SKM-1 treated with dmso at 0.1 percent for 144 hours (cell line): ENCODE results near the gene ZC3H12D.

Source experiments
- DNase-seq: peaks from one replicate; lab custom pipeline; 2025; ENCODE audit not compliant: unreplicated experiment; lab: John Stamatoyannopoulos, UW

Gene ZC3H12D

DNA sequence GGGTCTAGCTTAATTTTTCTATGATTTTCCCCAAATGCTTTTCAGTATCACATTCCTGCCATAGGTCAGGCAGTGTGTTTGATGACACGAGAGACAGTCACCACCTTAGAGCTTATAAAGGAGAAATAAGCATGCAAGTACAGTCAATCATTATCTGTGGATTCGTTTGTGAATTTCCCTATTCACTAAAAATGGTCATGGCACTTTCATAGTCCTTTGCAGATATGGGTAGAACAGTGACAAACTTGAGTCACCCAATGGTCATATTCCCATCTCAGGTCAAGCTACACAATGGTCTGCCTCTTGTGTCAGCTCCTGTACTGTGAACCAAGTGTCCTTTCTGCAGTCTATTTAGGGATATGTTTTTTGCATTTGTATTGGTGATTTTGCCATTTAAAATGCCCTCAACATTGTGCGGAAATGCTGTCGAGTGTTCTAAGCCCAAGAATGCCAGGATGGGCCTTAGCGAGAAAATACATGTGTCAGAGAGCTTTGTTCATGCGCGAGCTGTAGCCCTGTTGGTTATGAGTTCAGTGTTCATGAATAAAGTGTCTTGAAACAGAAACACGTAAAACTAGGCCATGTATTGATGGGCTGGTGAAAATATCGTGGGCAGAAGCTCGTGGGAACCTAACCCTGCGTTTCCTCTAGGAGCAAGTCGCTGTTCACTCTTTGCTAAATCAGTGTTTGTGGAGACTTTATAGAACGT lies 65.0 kb downstream of the ZC3H12D start:
- DNase-seq: no peak

- no peak for DNase-seq
These were observed 70.0 kb downstream of the ZC3H12D start for GRCh38 chr6:149414821-149415220.

DNA sequence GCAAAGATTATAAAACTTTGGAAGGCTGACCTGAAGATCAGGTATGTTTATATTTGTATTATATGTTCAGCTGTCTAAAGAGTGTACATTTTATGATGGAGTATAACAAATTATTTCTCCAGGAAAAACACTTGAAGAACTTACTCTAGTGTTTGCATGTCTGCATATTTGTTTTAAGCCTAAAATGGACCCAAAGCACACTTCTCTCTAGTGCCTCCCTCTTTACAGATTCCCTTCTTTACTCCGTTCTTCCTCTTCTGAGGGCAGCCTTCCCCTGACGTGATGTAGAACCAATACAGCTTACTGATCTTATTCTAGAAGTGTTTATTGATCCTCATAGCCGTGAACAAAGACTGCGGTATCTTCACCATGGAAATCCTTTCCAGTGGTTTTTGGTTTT lies 70.8 kb downstream of the ZC3H12D start:
- no peak for DNase-seq

DNA sequence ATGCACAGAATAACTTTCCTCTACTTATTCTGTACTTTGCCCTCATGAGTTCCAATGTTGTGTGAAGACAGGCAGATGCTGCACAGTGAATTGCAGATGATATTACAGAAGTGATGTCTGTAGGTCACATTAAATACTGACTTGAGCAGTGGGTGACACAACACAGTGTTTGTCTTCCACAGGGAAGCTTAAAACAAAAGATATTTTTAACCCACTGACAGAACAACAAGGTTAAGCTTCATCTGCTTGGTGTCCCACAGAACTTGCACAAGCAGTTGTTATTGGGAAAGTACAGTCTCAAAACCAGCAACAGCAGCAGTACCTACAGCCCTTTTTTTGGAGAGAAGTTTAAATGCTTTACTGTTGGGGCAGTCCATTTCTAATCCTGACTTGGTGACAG lies 74.3 kb downstream of the ZC3H12D start:
- DNase-seq: no peak

- DNase-seq: no peak
These were observed 75.2 kb downstream of the ZC3H12D start for GRCh38 chr6:149409617-149410016.

- DNase-seq: peak; percentile 47
These were observed 78.7 kb downstream of the ZC3H12D start for GRCh38 chr6:149405823-149406765.

DNA sequence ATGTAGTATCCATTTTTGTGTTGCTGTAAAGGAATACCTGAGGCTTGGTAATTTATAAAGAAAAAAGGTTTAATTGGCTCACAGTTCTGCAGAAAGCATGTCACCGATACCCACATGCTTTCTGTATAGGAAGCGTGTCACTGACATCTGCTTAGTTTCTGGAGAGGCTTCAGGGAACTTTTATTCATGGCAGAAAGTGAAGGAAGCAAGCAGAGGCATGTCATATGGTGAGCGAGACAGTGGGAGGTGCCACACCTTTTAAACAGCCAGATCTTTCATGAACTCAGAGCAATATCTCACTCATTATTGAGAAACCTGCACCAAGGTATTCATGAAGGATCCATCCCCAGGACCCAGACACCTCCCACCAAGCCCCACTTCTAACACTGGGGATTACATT lies 81.3 kb downstream of the ZC3H12D start:
- no peak for DNase-seq

- DNase-seq: no peak
These were observed 84.8 kb downstream of the ZC3H12D start, which contains the start of gene SUMO4 for GRCh38 chr6:149400050-149400449. Gene SUMO4 (plus strand): TSS chr6:149400262. CDS start chr6:149400392, 130 bp downstream.

- no peak for DNase-seq
These were observed 87.4 kb downstream of the ZC3H12D start for GRCh38 chr6:149397384-149397783.
